H1 (cell line): ENCODE measurements around the gene RIMBP2. TPM values are rescaled to one million over a fixed set of nuclear protein-coding genes. Genes with fewer than 3 reads are reported as not detected.

Experiments used
- CTCF ChIA-PET: fragments of 300-600 bp; sonication (Branson Sonifier 250); formaldehyde crosslinking; loops from one replicate; lab custom pipeline; 2021; ENCODE audit not compliant: partially characterized antibody; lab: Charles Lee
- POLR2A ChIA-PET: fragments of 300-600 bp; sonication (Branson Sonifier 250); formaldehyde crosslinking; loops from one replicate; lab custom pipeline; 2021; ENCODE audit warnings: inconsistent platforms; ENCODE audit not compliant: partially characterized antibody; lab: Charles Lee
- DNase-seq, 2 experiments: peaks; one replicate each; pipeline versions ENCODE4 v3.0.0 to v3.0.0-alpha.2; 2010 to 2022; ENCODE audit warnings: low spot score in 2 of 2, low read depth in 1 of 2, mixed read lengths in 1 of 2
- FAIRE-seq: peaks from 2 replicates; lab custom pipeline; 2011; peaks lifted over from hg19 to GRCh38; lab: Jason Lieb, UNC
- H2AFZ ChIP-seq: 2 replicates; pipeline ENCODE4 v1.8.1; 2012; ENCODE audit warnings: low read length, inconsistent platforms
- H2AK5ac ChIP-seq: 2 replicates; pipeline ENCODE4 v1.6.1; 2013; ENCODE audit warnings: low read depth, low read length
- H2BK120ac ChIP-seq: replicated peaks from 2 replicates; pipeline ENCODE3; 2013; ENCODE audit warnings: low read depth, low read length, inconsistent platforms
- H2BK12ac ChIP-seq: 2 replicates; pipeline ENCODE4 v1.6.1; 2013; ENCODE audit warnings: low read depth, low read length
- H2BK15ac ChIP-seq: 2 replicates; pipeline ENCODE4 v1.6.1; 2013; ENCODE audit warnings: low read length
- H2BK20ac ChIP-seq: 2 replicates; pipeline ENCODE4 v1.6.1; 2013; ENCODE audit warnings: low read length
- H2BK5ac ChIP-seq: 2 replicates; pipeline ENCODE4 v1.6.1; 2013; ENCODE audit warnings: low read depth, low read length
- H3K14ac ChIP-seq: 2 replicates; pipeline ENCODE4 v1.6.1; 2013; ENCODE audit warnings: inconsistent platforms; ENCODE audit not compliant: insufficient read length
- H3K18ac ChIP-seq: 2 replicates; pipeline ENCODE4 v1.6.1; 2013; ENCODE audit warnings: low read length; ENCODE audit errors: extremely low read depth
- H3K23ac ChIP-seq: 2 replicates; pipeline ENCODE4 v1.6.1; 2013; ENCODE audit warnings: inconsistent platforms; ENCODE audit not compliant: insufficient read length
- H3K23me2 ChIP-seq: 2 replicates; pipeline ENCODE4 v1.6.1; 2013; ENCODE audit warnings: low read depth, low read length
- H3K27ac ChIP-seq: 2 replicates; pipeline ENCODE4 v1.6.1; 2011; ENCODE audit warnings: low read depth, low read length, inconsistent platforms
- H3K27me3 ChIP-seq, 4 experiments: replicated peaks in 1 of 4; 1 replicate in 1 of 4; 2 replicates in 3 of 4; pipeline versions ENCODE4 v1.6.1 to v1.8.1; 2011 to 2013; ENCODE audit warnings: low read length in 3 of 4, mild to moderate bottlenecking in 3 of 4, inconsistent platforms in 2 of 4, mixed read lengths in 2 of 4, moderate library complexity in 1 of 4; ENCODE audit not compliant: control insufficient read depth in 3 of 4, insufficient read depth in 3 of 4; ENCODE audit errors: extremely low read depth in 1 of 4
- H3K36me3 ChIP-seq, 4 experiments: 2 replicates each; pipeline versions ENCODE4 v1.6.1 to v1.8.1; 2011 to 2013; ENCODE audit warnings: mild to moderate bottlenecking in 4 of 4, low read length in 3 of 4, moderate library complexity in 2 of 4, control low read depth in 1 of 4, inconsistent platforms in 1 of 4; ENCODE audit not compliant: insufficient read depth in 4 of 4, control insufficient read depth in 2 of 4
- H3K4ac ChIP-seq: replicated peaks from 2 replicates; pipeline ENCODE3; 2013; ENCODE audit warnings: low read length, low read depth, mixed read lengths, inconsistent platforms; ENCODE audit not compliant: insufficient read length
- H3K4me1 ChIP-seq, 4 experiments: replicated peaks in 1 of 4; 1 replicate in 1 of 4; 2 replicates in 3 of 4; pipeline versions ENCODE4 v1.6.1 to v1.8.1; 2011 to 2013; ENCODE audit warnings: low read length in 3 of 4, inconsistent platforms in 2 of 4, mixed read lengths in 1 of 4; ENCODE audit not compliant: insufficient read depth in 4 of 4, control insufficient read depth in 3 of 4
- H3K4me2 ChIP-seq, 2 experiments: 2 replicates each; pipeline versions ENCODE4 v1.6.1 to v1.8.1; 2011 to 2013; ENCODE audit warnings: low read depth in 2 of 2, low read length in 2 of 2, control low read depth in 1 of 2, inconsistent platforms in 1 of 2, mild to moderate bottlenecking in 1 of 2; ENCODE audit not compliant: insufficient read depth in 1 of 2
- H3K4me3 ChIP-seq, 4 experiments: fragments of 200-600, 300-600 bp in 1 of 4; sonication (generic), shearing (Covaris generic), sonication (Bioruptor Twin) in 1 of 4; 2 replicates each; pipeline versions ENCODE4 v1.5.1 to v1.8.1; 2011 to 2016; ENCODE audit warnings: low read length in 4 of 4, low read depth in 3 of 4, control low read depth in 2 of 4, inconsistent platforms in 2 of 4, mild to moderate bottlenecking in 2 of 4, mixed read lengths in 1 of 4, moderate library complexity in 1 of 4; ENCODE audit not compliant: insufficient read depth in 2 of 4; ENCODE audit errors: extremely low read depth in 1 of 4
- H3K56ac ChIP-seq: replicated peaks from 2 replicates; pipeline ENCODE3; 2013; ENCODE audit warnings: low read depth, mild to moderate bottlenecking, mixed read lengths, low read length, inconsistent platforms; ENCODE audit not compliant: insufficient read length
- H3K79me1 ChIP-seq: 2 replicates; pipeline ENCODE4 v1.6.1; 2013; ENCODE audit warnings: low read depth, low read length, control low read depth
- H3K79me2 ChIP-seq, 2 experiments: 2 replicates each; pipeline versions ENCODE4 v1.6.1 to v1.8.1; 2012 to 2013; ENCODE audit warnings: low read length in 2 of 2, mild to moderate bottlenecking in 2 of 2, inconsistent platforms in 1 of 2; ENCODE audit not compliant: insufficient read depth in 2 of 2, control insufficient read depth in 1 of 2
- H3K9ac ChIP-seq, 4 experiments: replicated peaks in 1 of 4; 1 replicate in 1 of 4; 2 replicates in 3 of 4; pipeline versions ENCODE4 v1.6.1 to v1.8.1; 2011 to 2013; ENCODE audit warnings: low read depth in 3 of 4, low read length in 3 of 4, control low read depth in 2 of 4, mild to moderate bottlenecking in 2 of 4, moderate library complexity in 2 of 4, inconsistent platforms in 1 of 4; ENCODE audit errors: extremely low read depth in 1 of 4
- H3K9me3 ChIP-seq, 2 experiments: 2 replicates each; pipeline versions ENCODE4 v1.6.1 to v1.8.1; 2012 to 2013; ENCODE audit warnings: mild to moderate bottlenecking in 2 of 2, moderate library complexity in 2 of 2, control low read depth in 1 of 2, inconsistent platforms in 1 of 2, low read depth in 1 of 2, low read length in 1 of 2, mixed read lengths in 1 of 2; ENCODE audit not compliant: insufficient read depth in 2 of 2
- H4K20me1 ChIP-seq, 2 experiments: replicated peaks in 1 of 2; 2 replicates each; pipeline versions ENCODE3 to v1.8.1; 2011 to 2013; ENCODE audit warnings: inconsistent platforms in 2 of 2, low read length in 2 of 2, mild to moderate bottlenecking in 1 of 2; ENCODE audit not compliant: insufficient read depth in 2 of 2, control insufficient read depth in 1 of 2
- H4K5ac ChIP-seq: 2 replicates; pipeline ENCODE4 v1.6.1; 2013; ENCODE audit warnings: low read length, low read depth, mixed read lengths, inconsistent platforms; ENCODE audit not compliant: insufficient read length
- H4K8ac ChIP-seq: 2 replicates; pipeline ENCODE4 v1.8.0; 2013; ENCODE audit warnings: mild to moderate bottlenecking, moderate library complexity, low read length, inconsistent platforms; ENCODE audit not compliant: insufficient read depth; ENCODE audit errors: extremely low read depth
- H4K91ac ChIP-seq: replicated peaks from 2 replicates; pipeline ENCODE3; 2013; ENCODE audit warnings: low read length, mixed read lengths, inconsistent platforms; ENCODE audit not compliant: insufficient read length
- MAFK ChIP-seq: IDR thresholded peaks from 2 replicates; pipeline ENCODE4 v1.6.1; 2012; ENCODE audit warnings: low read depth, mild to moderate bottlenecking, improper control_type of control experiment, low read length
- POU5F1 ChIP-seq: IDR thresholded peaks from 2 replicates; pipeline ENCODE4 v1.6.1; 2011; ENCODE audit warnings: low read depth, mild to moderate bottlenecking, low read length, moderate library complexity
- SIX5 ChIP-seq: IDR thresholded peaks from 2 replicates; pipeline ENCODE4 v1.6.1; 2011; ENCODE audit warnings: mild to moderate bottlenecking, low read depth, low read length
- SP1 ChIP-seq: IDR thresholded peaks from 2 replicates; pipeline ENCODE4 v1.6.1; 2011; ENCODE audit warnings: low read depth, low read length
- SUZ12 ChIP-seq: fragments of 200-600 bp; sonication (generic); IDR thresholded peaks from 2 replicates; pipeline ENCODE4 v1.6.1; 2012; ENCODE audit warnings: mild to moderate bottlenecking, inconsistent platforms, low read length, moderate library complexity, mixed read lengths
- TEAD4 ChIP-seq: IDR thresholded peaks from 2 replicates; pipeline ENCODE4 v1.6.1; 2012; ENCODE audit warnings: low read depth, low read length, inconsistent platforms, mixed read lengths
- WGBS, 2 experiments: shearing (Covaris generic) in 1 of 2; methylation state at CpG; one replicate each; pipeline versions ENCODE4 v1.1.6 to v1.1.7; 2013 to 2015; ENCODE audit warnings: low lambda C conversion rate in 2 of 2, mixed read lengths in 2 of 2, inconsistent platforms in 1 of 2, low coverage in 1 of 2, missing lambda C conversion rate in 1 of 2; ENCODE audit not compliant: insufficient replicate concordance in 2 of 2, insufficient coverage in 1 of 2, insufficient read length in 1 of 2; ENCODE audit errors: extremely low coverage in 1 of 2, missing lambda C conversion rate in 1 of 2; 5-methylcytosine and 5-hydroxymethylcytosine counted together
- polyA plus RNA-seq, 7 experiments: library from polyadenylated mRNA; depleted of rRNA in 3 of 7; stranded (reverse) in 5 of 7; unstranded in 2 of 7; fragments of >200 nt in 5 of 7; fragments of 200-250 nt in 2 of 7; gene quantifications; 1 replicate in 5 of 7; 2 replicates in 1 of 7; 4 replicates in 1 of 7; pipeline versions ENCODE4 v1.2.1 to v1.2.3, GENCODE V29; 2011 to 2013; ENCODE audit warnings: missing spikeins in 2 of 7, mixed read lengths in 2 of 7
- total RNA-seq: library from RNA; stranded (reverse); fragmentation: NEBNext Ultra II Directional; extraction: Animal tissue kit (Norgen Biotek cat#: 25700); gene quantifications from 2 replicates; pipeline ENCODE4 v1.2.1, GENCODE V29; 2021

The RIMBP2 gene
- total and polyA plus RNA-seq, 2 of the 8 experiments (the other 6 are each of a cell fraction or from before 2014, with no cell fraction given), result 0.18 to 0.65 TPM

- H3K9ac ChIP-seq, result no peak overlapping the region
- H3K4me2 ChIP-seq, result no peak overlapping the region
- DNase-seq (no peak), FAIRE-seq (no peak)
- no peaks in the 10 kb centered on the region for H4K20me1 ChIP-seq
- TF ChIP-seq SUZ12, result no peak
- TF ChIP-seq SIX5, result no peak
- TF ChIP-seq MAFK, result no peak
- no peak for TF ChIP-seq SP1
- TF ChIP-seq TEAD4, result no peak
- TF ChIP-seq POU5F1, result no peak
- H3K36me3 ChIP-seq, result no peaks in the 10 kb centered on the region
- H3K4me3 ChIP-seq, result no peak overlapping the region
- no peak overlapping the region for H2AK5ac ChIP-seq
- ChIA-PET POLR2A (no interaction called here), CTCF (no interaction called here)
- H2BK5ac ChIP-seq, result no peak overlapping the region
- H3K9me3 ChIP-seq, result peaks cover 0 to 3% of the 10 kb centered on the region in 2 experiments; a peak in 1 of 4 replicates
- no peak overlapping the region for H3K18ac ChIP-seq
- H4K5ac ChIP-seq, result no peak overlapping the region
- WGBS, 2 experiments, result 92% methylated on average over 9 of the region's 9 CpGs; no CpG with 5 or more reads in 1 of the 2 experiments
- peaks cover 0 to 2% (median 0%) of the 10 kb centered on the region in 4 experiments; a peak in 1 of 7 replicates for H3K4me1 ChIP-seq
- H3K79me1 ChIP-seq, result no peaks in the 10 kb centered on the region
- H4K8ac ChIP-seq, result no peak overlapping the region
- no peak overlapping the region for H2BK12ac ChIP-seq
- H3K27ac ChIP-seq, result no peak overlapping the region
- H3K4ac ChIP-seq, result no peak overlapping the region
- no peak overlapping the region for H2AFZ ChIP-seq
- H3K23me2 ChIP-seq, result no peaks in the 10 kb centered on the region
- H3K56ac ChIP-seq, result no peak overlapping the region
- no peak overlapping the region for H3K23ac ChIP-seq
- H3K14ac ChIP-seq, result no peak overlapping the region
- no peak overlapping the region for H2BK120ac ChIP-seq
- H3K79me2 ChIP-seq, result no peaks in the 10 kb centered on the region
- H2BK15ac ChIP-seq, result no peak overlapping the region
- no peak overlapping the region for H2BK20ac ChIP-seq
- no peak overlapping the region for H4K91ac ChIP-seq
- H3K27me3 ChIP-seq, result peaks cover 0 to 2% (median 0%) of the 10 kb centered on the region in 4 experiments; a peak in 1 of 7 replicates
Measured at GRCh38 chr12:130596241-130596640, 119.9 kb downstream of the RIMBP2 start.
